GM18951 (cell line): Measurements from ENCODE around the gene BCL2.

Experiments
- POLR2A ChIP-seq: IDR thresholded peaks from 4 replicates; pipeline ENCODE4 v1.6.1; 2011; ENCODE audit warnings: mild to moderate bottlenecking; ENCODE audit not compliant: insufficient read length, insufficient read depth; ENCODE audit errors: extremely low read depth
- in situ Hi-C: fragments of 300-500 bp; cut with MboI; formaldehyde crosslinking; loops from one replicate; pipeline ENCODE4 v1.12.0; 2022; ENCODE audit warnings: low sequenced_read_pairs, mixed read lengths, inconsistent platforms; ENCODE audit not compliant: unreplicated experiment

The BCL2 gene

GRCh38 chr18:63091671-63092364 is 227.8 kb downstream of the BCL2 start:
- TF ChIP-seq POLR2A = no peak
- in situ Hi-C loops = no loop called here

- in situ Hi-C loops = no loop called here
- TF ChIP-seq POLR2A = no peak
Measured at GRCh38 chr18:63090334-63090733, 229.2 kb downstream of the BCL2 start.

- TF ChIP-seq POLR2A = no peak
- in situ Hi-C loops = no loop called here
Measured at GRCh38 chr18:63089041-63089440, 230.5 kb downstream of the BCL2 start.

GRCh38 chr18:63088262-63088661 is 231.3 kb downstream of the BCL2 start:
- TF ChIP-seq POLR2A = no peak

GRCh38 chr18:63087421-63088230 is 231.9 kb downstream of the BCL2 start:
- in situ Hi-C loops = no loop called here
- TF ChIP-seq POLR2A = no peak

More at GRCh38 chr18:63088262-63088661, 231.3 kb downstream of the BCL2 start:
- in situ Hi-C loops = no loop called here

GRCh38 chr18:63085611-63086010 is 234.0 kb downstream of the BCL2 start:
- no peak for TF ChIP-seq POLR2A
- in situ Hi-C loops = no loop called here

GRCh38 chr18:63084219-63084618 is 235.3 kb downstream of the BCL2 start:
- TF ChIP-seq POLR2A = no peak
- in situ Hi-C loops = no loop called here

- in situ Hi-C loops = no loop called here
- TF ChIP-seq POLR2A = no peak
Measured at GRCh38 chr18:63083555-63083954, 236.0 kb downstream of the BCL2 start.

GRCh38 chr18:63083020-63083531 is 236.5 kb downstream of the BCL2 start:
- no peak for TF ChIP-seq POLR2A
- in situ Hi-C loops = no loop called here

GRCh38 chr18:63082366-63083019 is 237.1 kb downstream of the BCL2 start:
- no peak for TF ChIP-seq POLR2A

GRCh38 chr18:63079114-63079513 is 240.5 kb downstream of the BCL2 start:
- in situ Hi-C loops = no loop called here
- TF ChIP-seq POLR2A = no peak

More at GRCh38 chr18:63082366-63083019, 237.1 kb downstream of the BCL2 start:
- in situ Hi-C loops = no loop called here

- TF ChIP-seq POLR2A = no peak
- in situ Hi-C loops = no loop called here
Measured at GRCh38 chr18:63078471-63078870, 241.1 kb downstream of the BCL2 start.

GRCh38 chr18:63074981-63075404 is 244.6 kb downstream of the BCL2 start:
- in situ Hi-C loops = no loop called here

More at GRCh38 chr18:63074981-63075404, 244.6 kb downstream of the BCL2 start:
- TF ChIP-seq POLR2A = peak; percentile 60
